NCI-H2081 (cell line): Measurements from ENCODE around the gene RAPSN.

Experiments
- DNase-seq, 2 experiments: peaks; one replicate each; lab custom pipeline; 2025; lab: John Stamatoyannopoulos, UW

RAPSN gene

GRCh38 chr11:47448566-47449427, at the start of gene RAPSN:
Gene RAPSN, minus strand, starts transcription at chr11:47449136. Its CDS starts 172 bp downstream, at chr11:47448964.
- no peak for DNase-seq

- DNase-seq: no peak
Measured at GRCh38 chr11:47498149-47498548, 49.2 kb upstream of the RAPSN start.

GRCh38 chr11:47496808-47497207, 47.9 kb upstream of the RAPSN start:
- DNase-seq: no peak

- DNase-seq: no peak
Measured at GRCh38 chr11:47495856-47496217, 46.9 kb upstream of the RAPSN start.

GRCh38 chr11:47495011-47495855, 46.3 kb upstream of the RAPSN start:
- DNase-seq: no peak

GRCh38 chr11:47489395-47489755, 40.4 kb upstream of the RAPSN start:
- no peak for DNase-seq

GRCh38 chr11:47488674-47489394, 39.9 kb upstream of the RAPSN start:
- no peak for DNase-seq

GRCh38 chr11:47488111-47488510, 39.2 kb upstream of the RAPSN start:
- DNase-seq: no peak

- DNase-seq: no peak
Measured at GRCh38 chr11:47487421-47487820, 38.5 kb upstream of the RAPSN start.

- DNase-seq: no peak
Measured at GRCh38 chr11:47485107-47485506, 36.2 kb upstream of the RAPSN start.

- DNase-seq: no peak
Measured at GRCh38 chr11:47483457-47483856, 34.5 kb upstream of the RAPSN start.

- no peak for DNase-seq
Measured at GRCh38 chr11:47480762-47481161, 31.8 kb upstream of the RAPSN start.

- DNase-seq: no peak
Measured at GRCh38 chr11:47478651-47479329, 29.9 kb upstream of the RAPSN start.

GRCh38 chr11:47477753-47478152, 28.8 kb upstream of the RAPSN start:
- no peak for DNase-seq

- no peak for DNase-seq
Measured at GRCh38 chr11:47477323-47477722, 28.4 kb upstream of the RAPSN start.

- no peak for DNase-seq
Measured at GRCh38 chr11:47470671-47471070, 21.7 kb upstream of the RAPSN start.

GRCh38 chr11:47469361-47470179, 20.6 kb upstream of the RAPSN start:
- DNase-seq: no peak

- DNase-seq: peak in 1 of 2 experiments; percentile 40
Measured at GRCh38 chr11:47468598-47469214, 19.8 kb upstream of the RAPSN start.

- DNase-seq: peak; percentile 94 to 98
Measured at GRCh38 chr11:47467357-47467756, 18.4 kb upstream of the RAPSN start.

- peak; percentile 97 to 99 for DNase-seq
Measured at GRCh38 chr11:47466701-47467250, 17.8 kb upstream of the RAPSN start.
